Tibial nerve (tissue), 4 donors: ENCODE results near the gene SKAP1.

Source experiments
- CTCF ChIP-seq, 5 experiments: fragments of 200-600 bp in 3 of 5; fragments of 450-650 bp in 2 of 5; sonication (generic) in 3 of 5; IDR thresholded peaks; one replicate each; pipeline ENCODE4 v1.5.1; 2016 to 2019; ENCODE audit warnings: antibody characterized with exemption in 5 of 5, mild to moderate bottlenecking in 3 of 5, moderate library complexity in 2 of 5
- EP300 ChIP-seq, 2 donors: sonication (generic); formaldehyde crosslinking; IDR thresholded peaks; one replicate each; pipeline ENCODE4 v1.6.1; 2017; ENCODE audit warnings: antibody characterized with exemption in 2 of 2, mild to moderate bottlenecking in 1 of 2

- TF ChIP-seq CTCF (IDR thresholded peaks at IDR 0.05) (no peak), EP300 (IDR thresholded peaks at IDR 0.05) (no peak)
Measured at GRCh38 chr17:48385319-48385718, 44.7 kb downstream of the SKAP1 start.
